Measurements from ENCODE around the gene PLA2G4F.

The PLA2G4F gene

DNA sequence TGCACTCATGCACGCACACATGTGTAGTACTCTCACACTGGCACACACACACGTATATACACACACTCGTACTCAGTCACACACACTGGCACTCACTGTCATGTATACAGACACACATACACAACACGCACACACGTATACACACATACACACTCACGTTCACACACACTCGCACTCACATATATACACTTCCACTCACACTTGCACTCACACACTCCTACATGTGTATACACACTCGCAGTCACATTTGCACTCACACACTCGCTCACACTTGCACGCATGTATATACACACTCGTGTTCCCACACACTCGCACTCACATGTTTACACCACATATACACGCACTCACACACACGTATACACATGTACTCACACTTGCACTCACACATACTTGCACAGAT is 1.5 kb downstream of the PLA2G4F start:
- no peak for DNase-seq (ENCODE audit: low spot score)
- TF ChIP-seq, protein P1, sequence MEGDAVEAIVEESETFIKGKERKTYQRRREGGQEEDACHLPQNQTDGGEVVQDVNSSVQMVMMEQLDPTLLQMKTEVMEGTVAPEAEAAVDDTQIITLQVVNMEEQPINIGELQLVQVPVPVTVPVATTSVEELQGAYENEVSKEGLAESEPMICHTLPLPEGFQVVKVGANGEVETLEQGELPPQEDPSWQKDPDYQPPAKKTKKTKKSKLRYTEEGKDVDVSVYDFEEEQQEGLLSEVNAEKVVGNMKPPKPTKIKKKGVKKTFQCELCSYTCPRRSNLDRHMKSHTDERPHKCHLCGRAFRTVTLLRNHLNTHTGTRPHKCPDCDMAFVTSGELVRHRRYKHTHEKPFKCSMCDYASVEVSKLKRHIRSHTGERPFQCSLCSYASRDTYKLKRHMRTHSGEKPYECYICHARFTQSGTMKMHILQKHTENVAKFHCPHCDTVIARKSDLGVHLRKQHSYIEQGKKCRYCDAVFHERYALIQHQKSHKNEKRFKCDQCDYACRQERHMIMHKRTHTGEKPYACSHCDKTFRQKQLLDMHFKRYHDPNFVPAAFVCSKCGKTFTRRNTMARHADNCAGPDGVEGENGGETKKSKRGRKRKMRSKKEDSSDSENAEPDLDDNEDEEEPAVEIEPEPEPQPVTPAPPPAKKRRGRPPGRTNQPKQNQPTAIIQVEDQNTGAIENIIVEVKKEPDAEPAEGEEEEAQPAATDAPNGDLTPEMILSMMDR (IDR thresholded peaks at IDR 0.05; ENCODE audit: borderline replicate concordance, control extremely low read depth, extremely low read depth, insufficient read depth, missing control alignments), result no peak
- in situ Hi-C loops (cut with MboI; ENCODE audit: low sequenced_read_pairs, unreplicated experiment), result no loop called here

DNA sequence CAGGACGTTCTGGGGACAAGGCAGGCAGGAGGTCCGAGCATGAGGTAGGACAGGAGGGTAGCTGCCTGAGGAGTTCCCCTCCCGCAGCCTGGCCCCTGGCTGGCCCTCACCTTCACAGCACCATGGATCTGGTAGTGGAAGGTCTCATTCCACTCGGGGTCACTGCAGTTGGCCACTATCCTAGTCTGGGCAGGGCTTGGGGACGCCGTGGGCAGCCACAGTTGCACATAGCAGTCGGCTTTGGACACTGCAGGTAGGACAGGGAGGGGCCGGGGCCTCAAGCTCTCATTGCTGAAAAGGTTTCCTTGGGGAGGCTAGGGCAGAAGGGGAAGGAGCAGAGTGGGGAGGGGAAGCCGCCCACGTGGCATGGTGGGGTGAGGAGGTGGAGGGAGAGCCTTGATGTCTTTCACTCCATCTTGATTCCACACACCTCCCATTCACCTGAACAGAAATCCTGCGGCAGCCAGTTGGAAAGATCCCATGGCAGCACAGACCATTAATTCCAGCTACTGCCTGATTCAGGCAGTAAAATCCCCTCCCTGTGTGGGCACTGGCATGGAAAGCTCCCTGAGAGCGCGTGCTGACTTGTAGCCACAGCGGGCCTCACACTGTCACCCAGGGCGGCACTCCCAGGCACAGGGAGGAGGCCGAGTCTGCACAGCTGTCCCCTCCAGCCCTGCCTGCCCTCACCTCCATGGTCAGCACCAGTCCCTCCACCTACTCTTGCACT is 2.1 kb downstream of the PLA2G4F start:
- in situ Hi-C loops (cut with MboI; ENCODE audit: low sequenced_read_pairs, unreplicated experiment), result no loop called here
- TF ChIP-seq, protein P1 (IDR thresholded peaks at IDR 0.05; ENCODE audit: borderline replicate concordance, control extremely low read depth, extremely low read depth, insufficient read depth, missing control alignments), result no peak
- DNase-seq (ENCODE audit: low spot score), result no peak

DNA sequence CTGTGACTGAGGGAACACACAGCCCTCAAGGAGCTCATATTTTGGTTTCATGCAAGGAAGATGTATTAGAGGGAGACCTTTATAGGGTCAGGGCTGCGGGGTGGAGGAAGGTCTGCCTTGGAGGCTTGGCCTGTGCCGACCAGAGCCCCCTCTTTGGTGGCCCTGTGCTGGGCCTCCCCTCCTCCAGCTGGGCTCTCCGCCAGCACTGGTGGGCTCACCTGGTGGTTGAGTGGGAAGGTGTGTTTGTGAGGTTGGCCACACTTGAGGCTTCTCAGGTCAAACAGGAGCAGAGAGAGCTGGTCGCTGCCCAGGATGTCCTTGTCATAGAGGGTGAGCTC is 2.6 kb downstream of the PLA2G4F start:
- in situ Hi-C loops (cut with MboI; ENCODE audit: low sequenced_read_pairs, unreplicated experiment), result no loop called here
- no peak for DNase-seq (ENCODE audit: low spot score)
- TF ChIP-seq, protein P1 (IDR thresholded peaks at IDR 0.05; ENCODE audit: borderline replicate concordance, control extremely low read depth, extremely low read depth, insufficient read depth, missing control alignments), result no peak

DNA sequence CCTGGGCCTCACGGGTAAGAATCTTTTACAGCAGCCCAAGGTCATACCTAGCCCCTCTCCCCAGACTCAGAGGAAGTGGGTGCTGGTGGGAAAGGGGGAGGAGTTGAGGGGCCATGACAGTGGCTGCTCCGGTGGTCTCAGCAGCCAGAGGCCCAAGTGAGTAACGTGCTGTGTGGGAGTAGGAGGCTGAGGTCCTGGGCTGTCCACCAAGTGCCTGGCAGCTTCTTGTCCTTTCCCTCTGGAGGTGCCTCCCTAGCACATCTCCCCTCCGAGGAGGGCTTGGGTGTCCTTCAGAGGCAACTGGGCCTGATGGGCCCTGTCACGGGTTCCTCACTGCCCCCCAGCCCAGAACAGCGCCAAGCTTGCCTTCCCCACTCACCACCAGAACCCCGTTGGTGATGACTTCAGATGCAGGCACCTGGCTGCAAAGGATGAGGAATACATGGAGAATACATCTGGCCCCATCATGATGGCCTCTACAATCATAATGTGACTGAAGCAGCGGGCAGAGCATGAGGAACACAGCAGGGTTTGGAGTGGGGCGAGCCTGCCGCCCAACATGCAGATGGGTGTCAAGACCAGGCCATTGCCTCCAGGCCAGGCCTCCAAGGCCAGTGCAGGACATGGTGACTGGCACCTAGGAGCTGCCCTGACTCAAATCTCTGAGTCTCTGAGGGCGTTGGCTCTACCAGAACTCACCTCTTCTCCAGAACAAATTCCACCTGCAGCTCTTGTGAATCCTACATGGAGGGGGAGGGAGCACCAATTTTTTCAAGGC is 3.3 kb downstream of the PLA2G4F start:
- DNase-seq (ENCODE audit: low spot score), result no peak
- in situ Hi-C loops (cut with MboI; ENCODE audit: low sequenced_read_pairs, unreplicated experiment), result no loop called here
- TF ChIP-seq, protein P1 (IDR thresholded peaks at IDR 0.05; ENCODE audit: borderline replicate concordance, control extremely low read depth, extremely low read depth, insufficient read depth, missing control alignments), result no peak

DNA sequence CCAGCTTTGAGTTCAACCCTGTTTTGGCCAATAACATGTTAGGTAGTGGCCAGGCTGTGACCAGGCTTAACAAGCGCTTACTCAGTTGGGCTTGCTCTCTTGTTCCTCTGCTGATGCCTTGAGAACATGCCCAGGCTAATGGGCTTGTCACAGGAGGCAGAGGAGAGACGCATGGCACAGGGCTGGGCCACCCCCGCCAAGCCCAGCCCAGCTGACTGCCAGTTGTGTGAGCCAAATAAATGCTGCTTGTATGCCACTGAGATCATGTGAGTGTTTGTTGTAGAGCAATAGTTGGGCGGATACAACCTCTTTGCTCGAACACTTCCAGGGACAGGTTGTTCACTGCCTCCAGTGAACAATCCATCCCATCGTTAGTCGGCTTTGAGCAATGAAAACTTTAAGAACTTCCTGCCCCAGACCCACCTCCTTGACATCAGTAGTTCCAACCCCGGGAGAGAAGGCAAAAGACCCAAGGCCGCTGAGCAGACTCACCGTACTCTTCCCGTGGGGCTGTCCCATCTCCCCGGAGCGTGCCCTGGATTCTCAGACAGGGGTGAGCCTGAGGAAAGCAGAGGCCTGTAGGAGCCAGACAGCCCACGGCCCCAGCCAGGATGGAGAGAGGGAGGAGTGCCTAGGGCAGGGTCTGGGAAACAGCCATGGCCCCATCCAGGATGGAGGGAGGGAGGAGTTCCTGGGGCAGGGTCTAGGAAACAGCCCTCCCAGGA is 4.1 kb downstream of the PLA2G4F start:
- in situ Hi-C loops (cut with MboI; ENCODE audit: low sequenced_read_pairs, unreplicated experiment), result no loop called here
- no peak for DNase-seq (ENCODE audit: low spot score)
- TF ChIP-seq, protein P1 (IDR thresholded peaks at IDR 0.05; ENCODE audit: borderline replicate concordance, control extremely low read depth, extremely low read depth, insufficient read depth, missing control alignments), result no peak

DNA sequence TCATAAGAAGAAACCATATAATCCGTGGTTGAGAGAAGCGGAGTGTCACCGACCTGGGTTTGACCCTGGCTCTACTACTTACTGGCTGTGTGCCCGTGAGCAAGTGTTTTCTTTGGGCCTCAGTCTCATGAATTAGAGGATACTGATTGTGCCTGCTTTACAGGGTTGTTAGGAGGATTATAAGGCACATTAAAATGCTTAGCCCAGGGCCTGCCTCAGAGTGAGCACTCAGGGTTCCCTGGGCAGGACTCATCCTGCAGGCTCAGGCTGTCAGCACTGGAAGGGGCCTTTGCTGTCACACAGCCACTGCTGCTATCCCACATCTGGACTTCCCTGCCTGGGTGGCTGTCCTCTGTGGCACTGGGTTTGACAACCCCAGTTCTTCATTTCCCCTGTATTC is 4.7 kb downstream of the PLA2G4F start:
- TF ChIP-seq, protein P1 (IDR thresholded peaks at IDR 0.05; ENCODE audit: borderline replicate concordance, control extremely low read depth, extremely low read depth, insufficient read depth, missing control alignments), result no peak
- DNase-seq (ENCODE audit: low spot score), result no peak
- in situ Hi-C loops (cut with MboI; ENCODE audit: low sequenced_read_pairs, unreplicated experiment), result no loop called here

All from GM13976 (cell line).